Measurements from ENCODE around the gene KHDC4.
"Not testable (repeated sequence)": the region's sequence is repeated elsewhere in the genome, so short reads cannot be mapped to it uniquely, and the experiment has no call there.

DNA sequence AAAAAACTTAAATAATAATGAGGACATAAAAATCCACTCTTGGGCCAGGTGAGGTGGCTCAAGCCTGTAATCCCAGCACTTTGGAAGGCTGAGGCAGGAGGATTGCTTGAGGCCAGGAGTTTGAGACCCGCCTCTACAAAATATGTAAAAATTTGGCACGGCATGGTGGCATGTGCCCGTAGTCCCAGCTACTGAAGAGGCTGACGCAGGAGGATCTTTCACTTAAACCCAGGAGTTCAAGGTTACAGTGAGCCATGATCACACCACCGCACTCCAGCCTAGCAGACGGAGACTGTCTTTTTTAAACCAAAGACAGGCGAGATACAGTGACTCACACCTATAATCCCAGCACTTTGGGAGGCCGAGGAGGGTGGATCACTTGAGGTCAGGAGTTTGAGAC, 37.7 kb downstream of the KHDC4 start:
- not testable (repeated sequence) for TF ChIP-seq CTCF, POLR2A (IDR thresholded peaks at IDR 0.05)
